ENCODE measurements around the gene LACTB.
A peak's percentile ranks its signal among the peaks of the same experiment; 100 is the strongest.

Gene LACTB

DNA sequence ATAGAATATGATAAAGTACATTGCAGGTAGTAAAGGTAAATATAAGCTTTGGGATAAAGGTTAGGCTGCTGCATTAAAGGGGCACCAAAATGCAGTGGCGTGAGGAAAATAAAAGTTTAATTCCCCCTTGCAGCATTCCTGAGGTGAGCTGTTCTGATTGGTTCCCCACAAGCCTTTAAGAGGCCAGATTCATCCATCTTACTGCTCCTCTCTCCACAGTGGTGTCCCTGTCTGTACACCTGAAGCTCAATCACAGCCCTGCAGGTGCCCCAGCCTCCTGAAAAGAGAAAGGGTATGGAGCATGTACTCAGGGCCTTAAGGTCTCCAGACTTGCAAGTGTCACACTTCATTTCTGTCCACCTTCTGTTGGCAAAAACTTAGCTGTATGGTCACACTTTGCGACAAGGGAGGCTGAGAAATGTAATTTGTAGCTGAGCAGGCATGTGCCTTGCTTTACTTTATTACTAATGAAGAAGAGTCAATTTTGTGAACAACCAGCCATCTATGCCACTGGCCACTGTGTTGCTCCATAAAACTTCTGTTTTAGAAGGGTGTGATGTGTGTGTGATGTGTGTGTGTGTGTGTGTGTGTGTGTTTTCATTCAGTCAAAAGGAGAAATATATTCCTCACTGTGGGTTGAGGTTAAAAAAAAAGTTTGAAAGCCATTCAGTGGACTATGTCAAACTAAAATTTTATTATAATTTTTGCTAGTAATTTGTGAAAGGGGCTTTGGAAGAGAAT, 12.8 kb downstream of the LACTB start:
- peaks cover 5% of the 10 kb centered on the region for H3K36me3 ChIP-seq (ENCODE audit: insufficient read depth, low read length)
- no peaks in the 10 kb centered on the region for H3K4me1 ChIP-seq (ENCODE audit: insufficient read depth, low read length)
- no peak overlapping the region for H3K27ac ChIP-seq (ENCODE audit: low read depth, low read length)
- no peak overlapping the region for H3K4me3 ChIP-seq (ENCODE audit: low read depth in 1 of 2, low read length in 2 of 2)
- no peaks in the 10 kb centered on the region for H3K27me3 ChIP-seq (ENCODE audit: control insufficient read depth in 1 of 2, insufficient read depth in 2 of 2, low read length in 2 of 2)
- no peak overlapping the region for H3K9ac ChIP-seq (ENCODE audit: low read length)
- H3K9me3 ChIP-seq (ENCODE audit: low read length) = no peaks in the 10 kb centered on the region

DNA sequence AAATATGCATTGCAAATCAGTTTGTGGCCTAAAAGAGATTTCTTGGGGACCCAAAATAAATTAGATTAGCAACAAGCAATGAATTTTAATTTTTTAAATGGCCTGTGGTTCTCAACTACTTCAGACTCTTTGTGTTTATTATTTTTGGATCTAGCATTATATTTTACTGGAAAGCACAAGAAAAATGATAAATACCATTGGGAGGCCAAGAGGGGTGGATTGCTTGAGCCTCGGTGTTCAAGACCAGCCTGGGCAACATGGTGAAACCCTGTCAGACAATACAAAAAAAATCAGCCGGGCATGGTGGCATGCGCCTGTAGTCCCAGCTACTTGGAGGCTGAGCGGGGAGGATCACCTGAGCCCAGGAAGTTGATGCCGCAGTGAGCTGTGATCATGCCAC, 13.6 kb downstream of the LACTB start:
- Histone ChIP-seq H3K27ac (ENCODE audit: low read depth, low read length) (no peak overlapping the region), H3K9ac (ENCODE audit: low read length) (no peak overlapping the region), H3K4me1 (ENCODE audit: insufficient read depth, low read length) (no peaks in the 10 kb centered on the region), H3K9me3 (ENCODE audit: low read length) (no peaks in the 10 kb centered on the region), H3K36me3 (ENCODE audit: insufficient read depth, low read length) (no peaks in the 10 kb centered on the region), H3K27me3 (ENCODE audit: control insufficient read depth in 1 of 2, insufficient read depth in 2 of 2, low read length in 2 of 2) (no peaks in the 10 kb centered on the region), H3K4me3 (ENCODE audit: low read depth in 1 of 2, low read length in 2 of 2) (no peak overlapping the region)

DNA sequence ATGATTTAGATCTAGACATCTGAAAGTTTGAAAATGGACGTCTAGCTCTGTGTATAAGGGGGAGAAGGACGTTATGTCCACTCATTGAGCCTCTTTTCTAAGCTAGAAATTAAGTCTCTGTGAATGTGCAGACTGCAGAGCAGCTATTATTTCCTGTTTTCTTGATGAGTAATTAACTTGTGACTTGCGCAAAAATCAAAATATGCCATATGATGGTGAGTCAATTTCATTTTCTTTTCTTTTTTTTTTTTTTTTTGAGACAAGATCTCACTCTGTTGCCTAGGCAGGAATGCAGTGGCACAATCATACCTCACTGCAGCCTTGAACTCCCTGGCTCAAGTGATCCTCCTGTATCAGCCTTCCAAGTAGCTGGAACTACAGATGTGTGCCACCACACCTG, 14.1 kb downstream of the LACTB start:
- Histone ChIP-seq H3K4me3 (ENCODE audit: low read depth in 1 of 2, low read length in 2 of 2) (no peak overlapping the region), H3K9ac (ENCODE audit: low read length) (no peak overlapping the region), H3K36me3 (ENCODE audit: insufficient read depth, low read length) (no peaks in the 10 kb centered on the region), H3K27me3 (ENCODE audit: control insufficient read depth in 1 of 2, insufficient read depth in 2 of 2, low read length in 2 of 2) (no peaks in the 10 kb centered on the region), H3K9me3 (ENCODE audit: low read length) (no peaks in the 10 kb centered on the region), H3K4me1 (ENCODE audit: insufficient read depth, low read length) (no peaks in the 10 kb centered on the region), H3K27ac (ENCODE audit: low read depth, low read length) (no peak overlapping the region)

DNA sequence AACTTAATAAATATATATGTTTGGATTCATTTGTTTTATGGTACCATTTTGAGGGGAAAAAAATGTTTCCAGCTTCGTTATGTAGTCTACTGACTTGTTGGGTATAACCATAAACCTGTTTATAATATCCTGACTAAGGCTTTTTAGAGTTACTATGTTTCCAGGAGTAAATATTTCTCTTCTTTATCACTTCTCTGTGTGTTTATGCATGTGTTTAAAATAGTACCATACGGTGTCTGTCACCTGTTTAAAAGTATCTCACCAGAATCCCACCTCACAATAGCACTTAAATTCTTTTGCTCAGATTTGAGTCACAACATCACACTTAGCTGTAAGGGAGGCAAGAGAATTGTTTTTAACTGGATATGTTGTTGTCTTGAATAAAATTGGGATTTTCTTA, 15.1 kb downstream of the LACTB start:
- Histone ChIP-seq H3K9me3 (ENCODE audit: low read length) (no peaks in the 10 kb centered on the region), H3K27ac (ENCODE audit: low read depth, low read length) (no peak overlapping the region), H3K4me1 (ENCODE audit: insufficient read depth, low read length) (no peaks in the 10 kb centered on the region), H3K9ac (ENCODE audit: low read length) (no peak overlapping the region), H3K4me3 (ENCODE audit: low read depth in 1 of 2, low read length in 2 of 2) (no peak overlapping the region), H3K36me3 (ENCODE audit: insufficient read depth, low read length) (no peaks in the 10 kb centered on the region), H3K27me3 (ENCODE audit: control insufficient read depth in 1 of 2, insufficient read depth in 2 of 2, low read length in 2 of 2) (no peaks in the 10 kb centered on the region)

DNA sequence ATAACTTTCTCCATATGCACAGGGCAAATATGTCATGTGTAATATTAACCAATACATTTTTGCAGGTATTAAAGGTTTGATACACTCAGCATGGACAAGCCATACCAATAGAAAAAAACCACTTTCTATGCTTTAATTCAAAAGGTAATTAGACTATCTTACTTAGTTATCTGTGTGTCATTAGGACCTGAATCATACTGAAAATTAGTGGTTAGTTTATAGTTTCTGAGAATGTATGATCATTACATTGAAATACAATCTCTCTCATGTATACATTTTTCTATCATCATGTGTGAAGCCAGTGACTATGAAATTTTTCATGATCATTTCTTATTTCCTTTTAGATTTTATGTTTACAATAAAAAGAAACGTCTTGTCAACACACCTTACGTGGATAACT, 19.3 kb downstream of the LACTB start:
- no peaks in the 10 kb centered on the region for H3K27me3 ChIP-seq (ENCODE audit: control insufficient read depth in 1 of 2, insufficient read depth in 2 of 2, low read length in 2 of 2)
- no peak overlapping the region for H3K4me3 ChIP-seq (ENCODE audit: low read depth in 1 of 2, low read length in 2 of 2)
- no peak overlapping the region for H3K27ac ChIP-seq (ENCODE audit: low read depth, low read length)
- peaks cover 6% of the 10 kb centered on the region for H3K36me3 ChIP-seq (ENCODE audit: insufficient read depth, low read length)
- no peak overlapping the region for H3K9ac ChIP-seq (ENCODE audit: low read length)
- no peaks in the 10 kb centered on the region for H3K4me1 ChIP-seq (ENCODE audit: insufficient read depth, low read length)
- H3K9me3 ChIP-seq (ENCODE audit: low read length) = no peaks in the 10 kb centered on the region

DNA sequence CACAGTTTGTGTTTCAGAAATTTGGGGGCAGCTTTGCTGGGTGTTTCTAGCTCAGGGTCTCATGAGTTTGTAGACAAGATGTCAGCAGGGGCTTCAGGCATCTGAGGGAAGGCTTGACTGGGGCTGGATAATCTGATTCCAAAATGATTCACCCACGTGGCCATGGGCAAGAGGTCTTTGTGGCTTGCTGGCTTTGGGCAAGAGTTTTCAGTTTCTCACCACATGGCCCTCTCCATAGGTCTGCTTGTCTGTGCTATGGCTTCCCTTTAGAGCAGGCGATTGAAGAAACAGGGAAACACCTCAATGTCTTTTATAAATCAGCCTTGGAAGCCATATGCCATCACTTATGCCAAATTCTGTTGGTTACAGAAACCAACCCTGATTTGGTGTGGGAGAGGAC, 23.8 kb downstream of the LACTB start:
- no peaks in the 10 kb centered on the region for H3K9me3 ChIP-seq (ENCODE audit: low read length)
- H3K4me3 ChIP-seq (ENCODE audit: low read depth in 1 of 2, low read length in 2 of 2) = no peak overlapping the region
- H3K36me3 ChIP-seq (ENCODE audit: insufficient read depth, low read length) = peaks cover 6% of the 10 kb centered on the region
- H3K9ac ChIP-seq (ENCODE audit: low read length) = no peak overlapping the region
- H3K4me1 ChIP-seq (ENCODE audit: insufficient read depth, low read length) = no peaks in the 10 kb centered on the region
- H3K27ac ChIP-seq (ENCODE audit: low read depth, low read length) = no peak overlapping the region
- H3K27me3 ChIP-seq (ENCODE audit: control insufficient read depth in 1 of 2, insufficient read depth in 2 of 2, low read length in 2 of 2) = no peaks in the 10 kb centered on the region

DNA sequence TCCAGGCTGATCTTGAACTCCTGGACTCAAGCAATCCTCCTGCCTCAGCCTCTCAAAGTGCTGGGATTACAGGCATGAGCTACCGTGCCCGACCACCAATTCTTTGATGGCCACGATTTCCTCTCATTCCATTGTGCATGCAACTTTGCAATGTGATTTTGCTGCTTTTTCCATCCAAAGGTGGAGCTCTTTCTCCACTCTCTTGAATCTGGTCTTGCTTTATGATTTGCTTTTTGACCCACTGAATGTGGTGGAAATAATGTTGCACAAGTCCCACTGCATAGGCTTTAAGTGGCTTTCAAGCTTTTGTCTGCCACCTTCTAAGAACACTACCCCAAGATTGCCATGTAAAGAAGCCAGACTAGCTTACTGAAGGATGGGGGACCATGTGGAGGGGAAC, 25.0 kb downstream of the LACTB start:
- no peaks in the 10 kb centered on the region for H3K27me3 ChIP-seq (ENCODE audit: control insufficient read depth in 1 of 2, insufficient read depth in 2 of 2, low read length in 2 of 2)
- H3K4me1 ChIP-seq (ENCODE audit: insufficient read depth, low read length) = no peaks in the 10 kb centered on the region
- peaks cover 9% of the 10 kb centered on the region for H3K36me3 ChIP-seq (ENCODE audit: insufficient read depth, low read length)
- H3K9ac ChIP-seq (ENCODE audit: low read length) = no peak overlapping the region
- H3K4me3 ChIP-seq (ENCODE audit: low read depth in 1 of 2, low read length in 2 of 2) = no peak overlapping the region
- no peak overlapping the region for H3K27ac ChIP-seq (ENCODE audit: low read depth, low read length)
- H3K9me3 ChIP-seq (ENCODE audit: low read length) = no peaks in the 10 kb centered on the region

DNA sequence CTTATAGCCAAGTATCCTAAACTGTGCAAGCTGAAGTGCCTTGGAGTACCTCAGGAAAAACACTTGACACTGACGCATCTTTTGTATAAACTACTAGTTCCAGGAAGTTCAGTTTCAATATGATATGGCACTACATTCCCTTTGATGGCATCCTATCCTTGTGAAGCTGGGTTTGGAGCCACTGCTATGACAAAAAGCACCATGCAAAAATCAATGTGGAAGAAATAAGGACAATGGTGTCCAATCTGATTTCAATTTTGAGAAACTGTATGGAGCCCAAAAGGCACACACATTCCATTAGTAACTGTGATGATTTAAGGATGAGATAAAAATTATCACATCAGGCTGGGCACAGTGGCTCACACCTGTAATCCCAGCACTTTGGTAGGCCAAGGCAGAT, 30.0 kb downstream of the LACTB start:
- no peak overlapping the region for H3K27ac ChIP-seq (ENCODE audit: low read depth, low read length)
- H3K9me3 ChIP-seq (ENCODE audit: low read length) = no peaks in the 10 kb centered on the region
- H3K4me1 ChIP-seq (ENCODE audit: insufficient read depth, low read length) = peaks cover 4% of the 10 kb centered on the region
- H3K4me3 ChIP-seq (ENCODE audit: low read depth in 1 of 2, low read length in 2 of 2) = no peak overlapping the region
- H3K9ac ChIP-seq (ENCODE audit: low read length) = no peak overlapping the region
- H3K27me3 ChIP-seq (ENCODE audit: control insufficient read depth in 1 of 2, insufficient read depth in 2 of 2, low read length in 2 of 2) = no peaks in the 10 kb centered on the region
- H3K36me3 ChIP-seq (ENCODE audit: insufficient read depth, low read length) = peaks cover 20% of the 10 kb centered on the region

DNA sequence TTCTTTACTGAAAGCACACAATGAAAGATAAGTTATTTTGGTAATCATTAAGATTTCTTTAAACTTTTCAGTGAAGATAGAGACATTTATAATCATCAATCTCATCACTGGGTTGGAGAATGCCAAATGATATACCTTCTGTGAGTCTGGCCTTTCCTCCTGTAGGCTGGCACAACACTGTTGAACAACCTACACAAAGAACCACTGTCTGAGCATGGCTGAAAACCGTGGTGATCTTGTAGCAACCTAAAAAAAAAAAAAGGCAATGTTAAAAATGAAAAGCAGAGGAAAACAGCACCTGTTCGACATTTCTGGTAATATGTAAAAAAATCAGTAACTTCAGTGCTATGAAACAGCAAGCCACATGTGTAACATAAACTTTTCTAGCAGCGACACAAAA, 33.8 kb downstream of the LACTB start:
- no peak overlapping the region for H3K4me3 ChIP-seq (ENCODE audit: low read depth in 1 of 2, low read length in 2 of 2)
- no peaks in the 10 kb centered on the region for H3K27me3 ChIP-seq (ENCODE audit: control insufficient read depth in 1 of 2, insufficient read depth in 2 of 2, low read length in 2 of 2)
- H3K9ac ChIP-seq (ENCODE audit: low read length) = no peak overlapping the region
- no peak overlapping the region for H3K27ac ChIP-seq (ENCODE audit: low read depth, low read length)
- H3K9me3 ChIP-seq (ENCODE audit: low read length) = no peaks in the 10 kb centered on the region
- peaks cover 20% of the 10 kb centered on the region for H3K36me3 ChIP-seq (ENCODE audit: insufficient read depth, low read length)
- H3K4me1 ChIP-seq (ENCODE audit: insufficient read depth, low read length) = peaks cover 4% of the 10 kb centered on the region

DNA sequence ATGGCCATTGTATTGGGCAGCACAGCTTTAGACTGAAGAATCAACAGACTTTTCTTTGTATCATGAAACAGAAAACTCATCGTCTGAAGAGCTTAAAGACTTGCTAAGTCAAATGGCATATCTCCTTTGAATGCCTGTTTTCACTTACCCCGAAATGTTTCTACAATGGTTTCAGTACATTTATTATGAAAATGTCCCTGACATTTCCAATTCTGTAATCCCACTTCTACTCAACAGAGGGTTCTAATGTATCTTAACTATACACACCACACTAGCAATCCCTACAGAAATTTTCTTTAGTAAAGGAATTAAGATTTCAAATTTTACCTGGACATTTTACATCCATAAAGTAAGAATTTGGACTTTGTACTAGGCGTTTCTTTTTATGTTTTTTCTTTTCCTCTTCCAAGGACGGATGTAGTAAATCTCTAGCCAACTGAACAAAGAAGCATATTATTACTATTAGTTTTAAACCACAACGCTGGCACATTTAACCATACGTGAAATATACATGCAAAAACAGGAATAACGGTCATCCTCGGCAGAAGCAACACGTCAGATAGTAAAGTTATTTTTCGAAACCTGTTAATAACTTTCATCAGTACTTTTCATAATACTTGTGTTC, 34.5 kb downstream of the LACTB start:
- no peaks in the 10 kb centered on the region for H3K9me3 ChIP-seq (ENCODE audit: low read length)
- peak overlapping the region; percentile 95 for H3K27ac ChIP-seq (ENCODE audit: low read depth, low read length)
- peak overlapping the region; percentile 94 to 98 for H3K4me3 ChIP-seq (ENCODE audit: low read depth in 1 of 2, low read length in 2 of 2)
- H3K9ac ChIP-seq (ENCODE audit: low read length) = peak overlapping the region; percentile 88
- no peaks in the 10 kb centered on the region for H3K27me3 ChIP-seq (ENCODE audit: control insufficient read depth in 1 of 2, insufficient read depth in 2 of 2, low read length in 2 of 2)
- H3K4me1 ChIP-seq (ENCODE audit: insufficient read depth, low read length) = peaks cover 4% of the 10 kb centered on the region
- H3K36me3 ChIP-seq (ENCODE audit: insufficient read depth, low read length) = peaks cover 20% of the 10 kb centered on the region

DNA sequence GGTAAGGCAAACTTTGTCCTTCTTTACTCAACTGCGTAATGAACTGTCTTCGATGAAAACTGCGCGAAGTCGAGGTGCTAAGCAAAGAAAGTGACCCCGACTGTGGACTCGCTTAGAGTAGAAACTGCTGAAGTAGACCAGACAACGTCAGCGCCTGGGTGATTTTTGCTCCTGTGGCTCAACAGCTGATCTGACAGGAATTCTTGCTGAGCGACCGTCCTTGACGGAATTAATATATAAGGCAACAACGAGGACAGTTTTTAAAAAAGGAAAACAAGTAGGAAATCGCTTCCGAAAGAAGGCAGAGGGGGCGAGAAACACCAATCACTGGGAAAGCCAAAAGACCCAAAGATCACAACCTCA, 35.1 kb downstream of the LACTB start:
- Histone ChIP-seq H3K4me1 (ENCODE audit: insufficient read depth, low read length) (peaks cover 4% of the 10 kb centered on the region), H3K36me3 (ENCODE audit: insufficient read depth, low read length) (peaks cover 17% of the 10 kb centered on the region), H3K9ac (ENCODE audit: low read length) (peak overlapping the region; percentile 88), H3K27ac (ENCODE audit: low read depth, low read length) (peak overlapping the region; percentile 95), H3K4me3 (ENCODE audit: low read depth in 1 of 2, low read length in 2 of 2) (peak overlapping the region; percentile 94 to 98), H3K27me3 (ENCODE audit: control insufficient read depth in 1 of 2, insufficient read depth in 2 of 2, low read length in 2 of 2) (no peaks in the 10 kb centered on the region), H3K9me3 (ENCODE audit: low read length) (no peaks in the 10 kb centered on the region)
